Trophoblast cell (in vitro differentiated cells and primary cell): ENCODE measurements around the gene SLC17A9.

Experiments used
- DNase-seq, 2 donors: peaks; one replicate each; pipeline ENCODE4 v3.0.0-alpha.2; 2016
- H2AFZ ChIP-seq: 2 replicates; pipeline ENCODE4 v1.6.1; 2013; ENCODE audit warnings: low read length, moderate library complexity, mild to moderate bottlenecking; ENCODE audit not compliant: insufficient read depth, poor library complexity
- H2AK5ac ChIP-seq: 2 replicates; pipeline ENCODE4 v1.6.1; 2013; ENCODE audit warnings: mild to moderate bottlenecking, low read length
- H2BK120ac ChIP-seq: 2 replicates; pipeline ENCODE4 v1.6.1; 2013; ENCODE audit warnings: low read length, mild to moderate bottlenecking, moderate library complexity; ENCODE audit not compliant: insufficient read depth, poor library complexity
- H2BK12ac ChIP-seq: 2 replicates; pipeline ENCODE4 v1.6.1; 2013; ENCODE audit warnings: mild to moderate bottlenecking, low read length, moderate library complexity
- H2BK5ac ChIP-seq: 2 replicates; pipeline ENCODE4 v1.6.1; 2013; ENCODE audit warnings: low read length, low read depth, moderate library complexity, mild to moderate bottlenecking; ENCODE audit not compliant: poor library complexity
- H3K14ac ChIP-seq: 2 replicates; pipeline ENCODE4 v1.6.1; 2013; ENCODE audit warnings: mild to moderate bottlenecking, low read length
- H3K18ac ChIP-seq: 2 replicates; pipeline ENCODE4 v1.6.1; 2013; ENCODE audit warnings: mild to moderate bottlenecking, low read length
- H3K23ac ChIP-seq: 2 replicates; pipeline ENCODE4 v1.6.1; 2013; ENCODE audit warnings: low read length
- H3K27ac ChIP-seq: 2 replicates; pipeline ENCODE4 v1.5.1; 2013; ENCODE audit warnings: low read depth, mild to moderate bottlenecking, inconsistent platforms, low read length, moderate library complexity
- H3K27me3 ChIP-seq: 2 replicates; pipeline ENCODE4 v1.6.1; 2013; ENCODE audit warnings: inconsistent platforms, mild to moderate bottlenecking, low read length, moderate library complexity; ENCODE audit not compliant: insufficient read depth
- H3K36me3 ChIP-seq, 2 experiments: 1 replicate in 1 of 2; 2 replicates in 1 of 2; pipeline ENCODE4 v1.6.1; 2013; ENCODE audit warnings: low read length in 2 of 2, mild to moderate bottlenecking in 2 of 2, moderate library complexity in 1 of 2; ENCODE audit not compliant: insufficient read depth in 2 of 2, control insufficient read depth in 1 of 2
- H3K4ac ChIP-seq: 2 replicates; pipeline ENCODE4 v1.6.1; 2013; ENCODE audit warnings: low read depth, mild to moderate bottlenecking, low read length, moderate library complexity
- H3K4me1 ChIP-seq, 2 experiments: 1 replicate in 1 of 2; 2 replicates in 1 of 2; pipeline ENCODE4 v1.6.1; 2013; ENCODE audit warnings: low read length in 2 of 2, mild to moderate bottlenecking in 2 of 2, moderate library complexity in 1 of 2; ENCODE audit not compliant: insufficient read depth in 2 of 2, control insufficient read depth in 1 of 2
- H3K4me2 ChIP-seq: 2 replicates; pipeline ENCODE4 v1.6.1; 2013; ENCODE audit warnings: inconsistent platforms, mild to moderate bottlenecking, low read length, moderate library complexity
- H3K4me3 ChIP-seq: 2 replicates; pipeline ENCODE4 v1.5.1; 2013; ENCODE audit warnings: mild to moderate bottlenecking, low read depth, low read length, inconsistent platforms
- H3K79me1 ChIP-seq: one replicate; pipeline ENCODE4 v1.6.1; 2013; ENCODE audit warnings: low read length
- H3K79me2 ChIP-seq: 2 replicates; pipeline ENCODE4 v1.6.1; 2013; ENCODE audit warnings: low read length, mild to moderate bottlenecking; ENCODE audit not compliant: control insufficient read depth, insufficient read depth, poor library complexity
- H3K9ac ChIP-seq: 2 replicates; pipeline ENCODE4 v1.6.1; 2013; ENCODE audit warnings: mild to moderate bottlenecking, low read length
- H3K9me3 ChIP-seq: 2 replicates; pipeline ENCODE4 v1.6.1; 2013; ENCODE audit warnings: low read depth, mild to moderate bottlenecking, control low read depth, inconsistent platforms, low read length; ENCODE audit not compliant: insufficient read depth
- H4K12ac ChIP-seq: 2 replicates; pipeline ENCODE4 v1.6.1; 2013; ENCODE audit warnings: low read depth, mild to moderate bottlenecking, low read length, moderate library complexity
- H4K8ac ChIP-seq: 2 replicates; pipeline ENCODE4 v1.6.1; 2013; ENCODE audit warnings: low read depth, mild to moderate bottlenecking, low read length, moderate library complexity
- H4K91ac ChIP-seq: one replicate; pipeline ENCODE4 v1.6.1; 2013; ENCODE audit warnings: low read depth, mild to moderate bottlenecking, low read length, moderate library complexity
- WGBS: extraction: QIAGEN DNeasy Blood & Tissue Kit; methylation state at CpG from one replicate; pipeline ENCODE4 v1.1.7; 2013; ENCODE audit warnings: missing lambda C conversion rate; ENCODE audit not compliant: insufficient read length, insufficient coverage; ENCODE audit errors: extremely low coverage; 5-methylcytosine and 5-hydroxymethylcytosine counted together

SLC17A9 gene

GRCh38 chr20:62987114-62987513, 34.6 kb downstream of the SLC17A9 start:
- no peak overlapping the region for H3K4ac ChIP-seq
- H4K91ac ChIP-seq: no peak overlapping the region
- H3K36me3 ChIP-seq: no peaks in the 10 kb centered on the region
- no peak overlapping the region for H2BK120ac ChIP-seq
- no peak overlapping the region for H4K12ac ChIP-seq
- no peak overlapping the region for H3K4me3 ChIP-seq
- no peaks in the 10 kb centered on the region for H3K27me3 ChIP-seq
- DNase-seq: no peak
- H3K79me2 ChIP-seq: no peaks in the 10 kb centered on the region
- H2AFZ ChIP-seq: no peak overlapping the region
- H2BK5ac ChIP-seq: no peak overlapping the region
- no peak overlapping the region for H3K14ac ChIP-seq
- no peak overlapping the region for H2BK12ac ChIP-seq
- H3K18ac ChIP-seq: no peak overlapping the region
- H3K9me3 ChIP-seq: peaks cover 2% of the 10 kb centered on the region
- H3K4me1 ChIP-seq: no peaks in the 10 kb centered on the region
- no peak overlapping the region for H3K9ac ChIP-seq
- H3K4me2 ChIP-seq: no peak overlapping the region
- H2AK5ac ChIP-seq: no peak overlapping the region
- H3K79me1 ChIP-seq: no peaks in the 10 kb centered on the region
- H3K27ac ChIP-seq: no peak overlapping the region
- WGBS: no CpG with 5 or more reads among the region's 10 CpGs
- no peak overlapping the region for H3K23ac ChIP-seq
- H4K8ac ChIP-seq: no peak overlapping the region

GRCh38 chr20:62989201-62989601, 36.7 kb downstream of the SLC17A9 start:
- no peak overlapping the region for H3K14ac ChIP-seq
- no peak overlapping the region for H4K91ac ChIP-seq
- peaks cover 4% of the 10 kb centered on the region for H3K9me3 ChIP-seq
- no peak overlapping the region for H3K18ac ChIP-seq
- no peak overlapping the region for H3K4ac ChIP-seq
- no peak overlapping the region for H3K9ac ChIP-seq
- no CpG with 5 or more reads among the region's 11 CpGs for WGBS
- no peak overlapping the region for H2AFZ ChIP-seq
- no peaks in the 10 kb centered on the region for H3K4me1 ChIP-seq
- H2BK12ac ChIP-seq: no peak overlapping the region
- H3K4me2 ChIP-seq: no peak overlapping the region
- H4K12ac ChIP-seq: no peak overlapping the region
- no peak overlapping the region for H3K23ac ChIP-seq
- H2AK5ac ChIP-seq: no peak overlapping the region
- H2BK5ac ChIP-seq: no peak overlapping the region
- no peaks in the 10 kb centered on the region for H3K36me3 ChIP-seq
- DNase-seq: no peak
- H3K27ac ChIP-seq: no peak overlapping the region
- no peak overlapping the region for H3K4me3 ChIP-seq
- no peak overlapping the region for H2BK120ac ChIP-seq
- no peaks in the 10 kb centered on the region for H3K79me1 ChIP-seq
- no peaks in the 10 kb centered on the region for H3K79me2 ChIP-seq
- H3K27me3 ChIP-seq: no peaks in the 10 kb centered on the region
- H4K8ac ChIP-seq: no peak overlapping the region

DNA sequence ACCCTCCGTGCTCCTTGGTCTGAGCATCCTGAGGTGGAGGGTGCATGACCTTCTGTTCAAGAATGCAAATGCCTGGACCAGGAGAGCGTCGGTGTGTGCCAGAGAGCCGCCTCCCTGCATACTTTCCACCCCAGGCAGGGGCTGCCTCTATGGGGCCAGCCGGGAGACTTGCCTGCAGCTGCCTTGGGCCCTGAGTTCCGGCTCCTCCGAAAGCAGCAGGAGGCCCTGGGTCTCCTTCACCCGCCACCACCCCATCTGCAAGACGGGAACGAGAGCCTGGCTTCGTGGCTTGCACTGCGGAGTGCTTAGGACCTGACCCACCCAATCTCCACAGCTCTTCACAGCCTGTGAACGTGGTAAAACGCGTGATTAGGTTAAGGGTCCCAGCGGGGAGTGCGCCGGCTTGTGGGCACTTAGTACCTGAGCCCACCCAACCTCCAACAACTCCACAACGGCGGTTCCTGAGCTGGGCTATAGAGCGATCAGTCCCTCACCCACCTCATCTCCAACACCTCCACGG, 37.9 kb downstream of the SLC17A9 start:
- no peak overlapping the region for H3K9ac ChIP-seq

GRCh38 chr20:62991196-62991807, 38.8 kb downstream of the SLC17A9 start:
- H3K23ac ChIP-seq: no peak overlapping the region
- H4K12ac ChIP-seq: no peak overlapping the region
- H3K9ac ChIP-seq: no peak overlapping the region
- H2BK12ac ChIP-seq: no peak overlapping the region
- no peaks in the 10 kb centered on the region for H3K79me2 ChIP-seq
- H2AFZ ChIP-seq: no peak overlapping the region
- H3K18ac ChIP-seq: no peak overlapping the region
- no peaks in the 10 kb centered on the region for H3K4me1 ChIP-seq
- WGBS: no CpG with 5 or more reads among the region's 13 CpGs
- no peaks in the 10 kb centered on the region for H3K27me3 ChIP-seq
- H3K4ac ChIP-seq: no peak overlapping the region
- no peak overlapping the region for H4K8ac ChIP-seq
- H3K4me2 ChIP-seq: no peak overlapping the region
- H2BK120ac ChIP-seq: no peak overlapping the region
- H3K36me3 ChIP-seq: no peaks in the 10 kb centered on the region
- no peak overlapping the region for H2BK5ac ChIP-seq
- no peak overlapping the region for H3K4me3 ChIP-seq
- H4K91ac ChIP-seq: no peak overlapping the region
- H2AK5ac ChIP-seq: no peak overlapping the region
- peaks cover 4% of the 10 kb centered on the region for H3K9me3 ChIP-seq
- H3K79me1 ChIP-seq: no peaks in the 10 kb centered on the region
- no peak overlapping the region for H3K14ac ChIP-seq
- no peak for DNase-seq
- H3K27ac ChIP-seq: no peak overlapping the region

More for the DNA sequence above, 37.9 kb downstream of the SLC17A9 start:
- Histone ChIP-seq H3K9me3 (peaks cover 4% of the 10 kb centered on the region), H3K23ac (no peak overlapping the region), H2AK5ac (no peak overlapping the region), H4K91ac (no peak overlapping the region), H3K27ac (no peak overlapping the region), H3K4me1 (no peaks in the 10 kb centered on the region), H2BK120ac (no peak overlapping the region), H2BK5ac (no peak overlapping the region), H3K14ac (no peak overlapping the region), H3K4ac (no peak overlapping the region), H4K8ac (no peak overlapping the region), H3K36me3 (no peaks in the 10 kb centered on the region), H3K79me1 (no peaks in the 10 kb centered on the region), H3K4me2 (no peak overlapping the region), H3K18ac (no peak overlapping the region), H4K12ac (no peak overlapping the region), H2AFZ (no peak overlapping the region), H3K79me2 (no peaks in the 10 kb centered on the region), H2BK12ac (no peak overlapping the region), H3K4me3 (no peak overlapping the region), H3K27me3 (no peaks in the 10 kb centered on the region)
- no CpG with 5 or more reads among the region's 22 CpGs for WGBS
- DNase-seq: no peak
